Tibial nerve (tissue), 3 donors: Measurements from ENCODE around the gene GPR26.

Experiments used
- CTCF ChIP-seq, 5 experiments: fragments of 200-600 bp in 3 of 5; fragments of 450-650 bp in 2 of 5; sonication (generic) in 3 of 5; IDR thresholded peaks; one replicate each; pipeline ENCODE4 v1.5.1; 2016 to 2019; ENCODE audit warnings: antibody characterized with exemption in 5 of 5, mild to moderate bottlenecking in 3 of 5, moderate library complexity in 2 of 5
- POLR2A ChIP-seq, 2 donors: fragments of 450-650 bp; IDR thresholded peaks; one replicate each; pipeline ENCODE4 v1.6.1; 2017; ENCODE audit warnings: antibody characterized with exemption in 2 of 2, mild to moderate bottlenecking in 2 of 2, moderate library complexity in 2 of 2

GRCh38 chr10:123621916-123622315 lies 44.2 kb upstream of the GPR26 start:
- no peak for TF ChIP-seq CTCF (IDR thresholded peaks at IDR 0.05)
- no peak for TF ChIP-seq POLR2A (IDR thresholded peaks at IDR 0.05)
